ENCODE data around the gene C2. TPM values are rescaled to one million over a fixed set of nuclear protein-coding genes. Genes with fewer than 3 reads are reported as not detected.
A peak's percentile ranks its signal among the peaks of the same experiment; 100 is the strongest.

Gene C2
- total RNA-seq, 4 donors from 2014 or later: 2.7 to 4.9 (median 3.6) TPM

GRCh38 chr6:31945507-31946369, 18.2 kb downstream of the C2 start, which contains the start of gene CFB:
Gene CFB, plus strand, starts transcription at chr6:31946095. Its CDS starts 127 bp downstream, at chr6:31946222.
- TF ChIP-seq CTCF (IDR thresholded peaks at IDR 0.05 in 4 of 5, conservative IDR thresholded peaks at IDR 0.05 in 1 of 5) (no peak), POLR2A (IDR thresholded peaks at IDR 0.05) (no peak)
- peak; percentile 28 to 69 for DNase-seq
- intact Hi-C loops (cut with DNase I; ENCODE audit: low total_unique reads) (no loop called here), in situ Hi-C loops (cut with MboI; ENCODE audit: low sequenced_read_pairs in 4 of 4) (no loop called here)
- Histone ChIP-seq H3K9me3 (no peaks in the 10 kb centered on the region), H3K4me3 (peak within 1 kb of the TSS; percentile 13 to 43 (median 26)), H3K4me1 (no peaks in the 10 kb centered on the region), H3K27me3 (peaks cover 3 to 12% (median 12%) of the 10 kb centered on the region in 3 donors), H3K27ac (peak within 1 kb of the TSS; percentile 55 to 80 (median 74)), H3K36me3 (no peaks in the 10 kb centered on the region)
- peak; percentile 69 to 73 for ATAC-seq

- in situ Hi-C loops (cut with MboI; ENCODE audit: low sequenced_read_pairs in 4 of 4) (no loop called here), intact Hi-C loops (cut with DNase I; ENCODE audit: low total_unique reads) (no loop called here)
- Histone ChIP-seq H3K36me3 (no peaks in the 10 kb centered on the region), H3K4me1 (no peaks in the 10 kb centered on the region), H3K27ac (peak overlapping the region; percentile 55 to 80 (median 74)), H3K27me3 (peaks cover 3 to 12% (median 12%) of the 10 kb centered on the region in 3 donors), H3K9me3 (no peaks in the 10 kb centered on the region), H3K4me3 (peak overlapping the region in 1 of 4 donors; percentile 13)
- no peak for DNase-seq
- TF ChIP-seq POLR2A (IDR thresholded peaks at IDR 0.05): no peak
- no peak for TF ChIP-seq CTCF (IDR thresholded peaks at IDR 0.05 in 4 of 5, conservative IDR thresholded peaks at IDR 0.05 in 1 of 5)
- ATAC-seq: no peak
Observed at GRCh38 chr6:31946370-31946885, 18.9 kb downstream of the C2 start.

- Histone ChIP-seq H3K36me3 (peaks cover 0 to 3% of the 10 kb centered on the region in 2 donors), H3K9me3 (no peaks in the 10 kb centered on the region), H3K27ac (no peak overlapping the region), H3K27me3 (peaks cover 3 to 12% (median 12%) of the 10 kb centered on the region in 3 donors), H3K4me3 (no peak overlapping the region), H3K4me1 (no peaks in the 10 kb centered on the region)
- TF ChIP-seq CTCF (IDR thresholded peaks at IDR 0.05 in 4 of 5, conservative IDR thresholded peaks at IDR 0.05 in 1 of 5): no peak
- no peak for TF ChIP-seq POLR2A (IDR thresholded peaks at IDR 0.05)
- in situ Hi-C loops (cut with MboI; ENCODE audit: low sequenced_read_pairs in 4 of 4): no loop called here
- no peak for DNase-seq
- intact Hi-C loops (cut with DNase I; ENCODE audit: low total_unique reads): no loop called here
- no peak for ATAC-seq
Observed at GRCh38 chr6:31947070-31947675, 19.7 kb downstream of the C2 start.

GRCh38 chr6:31947864-31948263, 20.3 kb downstream of the C2 start:
- ATAC-seq (no peak), DNase-seq (no peak)
- TF ChIP-seq POLR2A (IDR thresholded peaks at IDR 0.05) (no peak), CTCF (IDR thresholded peaks at IDR 0.05 in 4 of 5, conservative IDR thresholded peaks at IDR 0.05 in 1 of 5) (no peak)
- H3K9me3 ChIP-seq: no peaks in the 10 kb centered on the region
- no peak overlapping the region for H3K27ac ChIP-seq
- intact Hi-C loops (cut with DNase I; ENCODE audit: low total_unique reads) (no loop called here), in situ Hi-C loops (cut with MboI; ENCODE audit: low sequenced_read_pairs in 4 of 4) (no loop called here)
- H3K27me3 ChIP-seq: peaks cover 3 to 12% (median 12%) of the 10 kb centered on the region in 3 donors
- peaks cover 0 to 10% of the 10 kb centered on the region in 2 donors for H3K36me3 ChIP-seq
- no peaks in the 10 kb centered on the region for H3K4me1 ChIP-seq
- no peak overlapping the region for H3K4me3 ChIP-seq

All from gastrocnemius medialis (tissue), 4 donors.